ENCODE measurements around the gene NXF1.
A peak's percentile ranks its signal among the peaks of the same experiment; 100 is the strongest.

DNA sequence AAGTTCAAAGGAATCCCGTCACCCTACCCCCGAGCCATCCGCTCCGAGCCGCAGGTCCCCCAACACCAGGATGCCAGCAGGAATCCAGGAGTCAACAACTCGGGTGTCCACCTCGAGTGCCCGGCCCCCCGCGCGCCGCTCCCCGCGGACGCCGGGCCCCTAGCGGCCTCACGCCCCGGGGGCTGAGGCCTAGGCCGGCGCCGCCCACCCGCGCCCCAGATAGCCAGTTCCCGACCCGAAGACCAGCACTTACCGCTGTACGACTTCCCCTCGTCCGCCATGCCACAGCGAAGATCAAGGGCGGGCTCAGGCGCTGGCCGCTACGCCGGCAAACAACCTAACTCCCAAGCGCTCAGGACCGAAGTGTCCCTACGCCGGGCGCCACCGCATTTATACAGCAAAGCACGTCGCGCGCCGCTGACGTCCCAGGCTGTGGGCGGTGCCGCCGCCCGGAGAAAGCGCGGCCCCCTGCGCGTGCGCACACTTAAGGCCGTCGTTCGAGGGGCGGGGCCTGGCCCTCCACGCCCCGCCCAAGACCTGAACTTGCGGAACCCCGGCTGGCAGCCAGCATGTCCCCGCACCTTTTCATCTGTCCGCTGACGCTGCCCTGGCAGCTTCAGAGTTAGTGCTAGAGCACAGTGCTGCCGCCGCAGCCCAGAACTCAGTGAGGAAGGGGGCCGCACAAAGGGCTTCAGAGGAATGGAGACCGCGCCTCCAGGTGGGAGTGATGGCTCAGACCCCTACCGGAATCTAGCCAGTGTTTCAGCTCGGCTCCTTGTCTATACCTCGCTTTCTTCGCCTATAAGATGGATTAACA, at the start of gene NXF1:
- TF ChIP-seq POLR2AphosphoS5 (IDR thresholded peaks at IDR 0.05) = peak; percentile 99 to 100 (median 100)
- TF ChIP-seq, protein P1, sequence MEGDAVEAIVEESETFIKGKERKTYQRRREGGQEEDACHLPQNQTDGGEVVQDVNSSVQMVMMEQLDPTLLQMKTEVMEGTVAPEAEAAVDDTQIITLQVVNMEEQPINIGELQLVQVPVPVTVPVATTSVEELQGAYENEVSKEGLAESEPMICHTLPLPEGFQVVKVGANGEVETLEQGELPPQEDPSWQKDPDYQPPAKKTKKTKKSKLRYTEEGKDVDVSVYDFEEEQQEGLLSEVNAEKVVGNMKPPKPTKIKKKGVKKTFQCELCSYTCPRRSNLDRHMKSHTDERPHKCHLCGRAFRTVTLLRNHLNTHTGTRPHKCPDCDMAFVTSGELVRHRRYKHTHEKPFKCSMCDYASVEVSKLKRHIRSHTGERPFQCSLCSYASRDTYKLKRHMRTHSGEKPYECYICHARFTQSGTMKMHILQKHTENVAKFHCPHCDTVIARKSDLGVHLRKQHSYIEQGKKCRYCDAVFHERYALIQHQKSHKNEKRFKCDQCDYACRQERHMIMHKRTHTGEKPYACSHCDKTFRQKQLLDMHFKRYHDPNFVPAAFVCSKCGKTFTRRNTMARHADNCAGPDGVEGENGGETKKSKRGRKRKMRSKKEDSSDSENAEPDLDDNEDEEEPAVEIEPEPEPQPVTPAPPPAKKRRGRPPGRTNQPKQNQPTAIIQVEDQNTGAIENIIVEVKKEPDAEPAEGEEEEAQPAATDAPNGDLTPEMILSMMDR (IDR thresholded peaks at IDR 0.05) = peak in 1 of 2 donors; percentile 43
